Measurements from ENCODE around the gene AFF3. TPM values are rescaled to one million over a fixed set of nuclear protein-coding genes. Genes with fewer than 3 reads are reported as not detected.

Gene AFF3
- total and polyA plus RNA-seq, 2 of the 8 experiments (the other 6 are each of a cell fraction or from before 2014, with no cell fraction given) = 0.27 to 3.0 TPM

DNA sequence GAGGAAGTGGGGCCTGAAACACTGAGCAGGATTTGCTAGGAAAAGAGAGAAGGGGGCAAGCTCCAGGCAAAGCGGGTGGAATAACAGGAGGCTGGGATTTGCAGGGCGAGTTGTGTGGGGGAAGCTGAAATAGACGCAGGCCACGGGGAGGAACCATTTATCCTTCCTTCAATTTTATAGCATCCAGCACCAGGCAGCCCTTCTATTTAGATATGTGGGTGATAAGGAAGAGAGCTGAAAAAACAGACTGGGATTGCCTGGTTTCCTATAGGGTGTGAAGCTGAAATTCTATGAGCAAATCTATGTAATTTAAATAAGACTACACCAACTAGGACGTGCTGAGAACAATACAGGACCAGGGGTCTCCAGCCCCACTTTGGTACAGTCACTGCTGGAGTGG lies 520.6 kb downstream of the AFF3 start (continued):
- TF ChIP-seq, protein P1, sequence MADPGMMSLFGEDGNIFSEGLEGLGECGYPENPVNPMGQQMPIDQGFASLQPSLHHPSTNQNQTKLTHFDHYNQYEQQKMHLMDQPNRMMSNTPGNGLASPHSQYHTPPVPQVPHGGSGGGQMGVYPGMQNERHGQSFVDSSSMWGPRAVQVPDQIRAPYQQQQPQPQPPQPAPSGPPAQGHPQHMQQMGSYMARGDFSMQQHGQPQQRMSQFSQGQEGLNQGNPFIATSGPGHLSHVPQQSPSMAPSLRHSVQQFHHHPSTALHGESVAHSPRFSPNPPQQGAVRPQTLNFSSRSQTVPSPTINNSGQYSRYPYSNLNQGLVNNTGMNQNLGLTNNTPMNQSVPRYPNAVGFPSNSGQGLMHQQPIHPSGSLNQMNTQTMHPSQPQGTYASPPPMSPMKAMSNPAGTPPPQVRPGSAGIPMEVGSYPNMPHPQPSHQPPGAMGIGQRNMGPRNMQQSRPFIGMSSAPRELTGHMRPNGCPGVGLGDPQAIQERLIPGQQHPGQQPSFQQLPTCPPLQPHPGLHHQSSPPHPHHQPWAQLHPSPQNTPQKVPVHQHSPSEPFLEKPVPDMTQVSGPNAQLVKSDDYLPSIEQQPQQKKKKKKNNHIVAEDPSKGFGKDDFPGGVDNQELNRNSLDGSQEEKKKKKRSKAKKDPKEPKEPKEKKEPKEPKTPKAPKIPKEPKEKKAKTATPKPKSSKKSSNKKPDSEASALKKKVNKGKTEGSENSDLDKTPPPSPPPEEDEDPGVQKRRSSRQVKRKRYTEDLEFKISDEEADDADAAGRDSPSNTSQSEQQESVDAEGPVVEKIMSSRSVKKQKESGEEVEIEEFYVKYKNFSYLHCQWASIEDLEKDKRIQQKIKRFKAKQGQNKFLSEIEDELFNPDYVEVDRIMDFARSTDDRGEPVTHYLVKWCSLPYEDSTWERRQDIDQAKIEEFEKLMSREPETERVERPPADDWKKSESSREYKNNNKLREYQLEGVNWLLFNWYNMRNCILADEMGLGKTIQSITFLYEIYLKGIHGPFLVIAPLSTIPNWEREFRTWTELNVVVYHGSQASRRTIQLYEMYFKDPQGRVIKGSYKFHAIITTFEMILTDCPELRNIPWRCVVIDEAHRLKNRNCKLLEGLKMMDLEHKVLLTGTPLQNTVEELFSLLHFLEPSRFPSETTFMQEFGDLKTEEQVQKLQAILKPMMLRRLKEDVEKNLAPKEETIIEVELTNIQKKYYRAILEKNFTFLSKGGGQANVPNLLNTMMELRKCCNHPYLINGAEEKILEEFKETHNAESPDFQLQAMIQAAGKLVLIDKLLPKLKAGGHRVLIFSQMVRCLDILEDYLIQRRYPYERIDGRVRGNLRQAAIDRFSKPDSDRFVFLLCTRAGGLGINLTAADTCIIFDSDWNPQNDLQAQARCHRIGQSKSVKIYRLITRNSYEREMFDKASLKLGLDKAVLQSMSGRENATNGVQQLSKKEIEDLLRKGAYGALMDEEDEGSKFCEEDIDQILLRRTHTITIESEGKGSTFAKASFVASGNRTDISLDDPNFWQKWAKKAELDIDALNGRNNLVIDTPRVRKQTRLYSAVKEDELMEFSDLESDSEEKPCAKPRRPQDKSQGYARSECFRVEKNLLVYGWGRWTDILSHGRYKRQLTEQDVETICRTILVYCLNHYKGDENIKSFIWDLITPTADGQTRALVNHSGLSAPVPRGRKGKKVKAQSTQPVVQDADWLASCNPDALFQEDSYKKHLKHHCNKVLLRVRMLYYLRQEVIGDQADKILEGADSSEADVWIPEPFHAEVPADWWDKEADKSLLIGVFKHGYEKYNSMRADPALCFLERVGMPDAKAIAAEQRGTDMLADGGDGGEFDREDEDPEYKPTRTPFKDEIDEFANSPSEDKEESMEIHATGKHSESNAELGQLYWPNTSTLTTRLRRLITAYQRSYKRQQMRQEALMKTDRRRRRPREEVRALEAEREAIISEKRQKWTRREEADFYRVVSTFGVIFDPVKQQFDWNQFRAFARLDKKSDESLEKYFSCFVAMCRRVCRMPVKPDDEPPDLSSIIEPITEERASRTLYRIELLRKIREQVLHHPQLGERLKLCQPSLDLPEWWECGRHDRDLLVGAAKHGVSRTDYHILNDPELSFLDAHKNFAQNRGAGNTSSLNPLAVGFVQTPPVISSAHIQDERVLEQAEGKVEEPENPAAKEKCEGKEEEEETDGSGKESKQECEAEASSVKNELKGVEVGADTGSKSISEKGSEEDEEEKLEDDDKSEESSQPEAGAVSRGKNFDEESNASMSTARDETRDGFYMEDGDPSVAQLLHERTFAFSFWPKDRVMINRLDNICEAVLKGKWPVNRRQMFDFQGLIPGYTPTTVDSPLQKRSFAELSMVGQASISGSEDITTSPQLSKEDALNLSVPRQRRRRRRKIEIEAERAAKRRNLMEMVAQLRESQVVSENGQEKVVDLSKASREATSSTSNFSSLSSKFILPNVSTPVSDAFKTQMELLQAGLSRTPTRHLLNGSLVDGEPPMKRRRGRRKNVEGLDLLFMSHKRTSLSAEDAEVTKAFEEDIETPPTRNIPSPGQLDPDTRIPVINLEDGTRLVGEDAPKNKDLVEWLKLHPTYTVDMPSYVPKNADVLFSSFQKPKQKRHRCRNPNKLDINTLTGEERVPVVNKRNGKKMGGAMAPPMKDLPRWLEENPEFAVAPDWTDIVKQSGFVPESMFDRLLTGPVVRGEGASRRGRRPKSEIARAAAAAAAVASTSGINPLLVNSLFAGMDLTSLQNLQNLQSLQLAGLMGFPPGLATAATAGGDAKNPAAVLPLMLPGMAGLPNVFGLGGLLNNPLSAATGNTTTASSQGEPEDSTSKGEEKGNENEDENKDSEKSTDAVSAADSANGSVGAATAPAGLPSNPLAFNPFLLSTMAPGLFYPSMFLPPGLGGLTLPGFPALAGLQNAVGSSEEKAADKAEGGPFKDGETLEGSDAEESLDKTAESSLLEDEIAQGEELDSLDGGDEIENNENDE (IDR thresholded peaks at IDR 0.05; ENCODE audit: insufficient replicate concordance, low read length) = no peak
- TF ChIP-seq HDAC2 (IDR thresholded peaks at IDR 0.05; ENCODE audit: borderline replicate concordance in 1 of 2, low read depth in 2 of 2, low read length in 2 of 2) (no peak), POLR2A (IDR thresholded peaks at IDR 0.05; ENCODE audit: control extremely low read depth in 1 of 2, low read depth in 2 of 2, low read length in 2 of 2) (no peak), CREB1 (IDR thresholded peaks at IDR 0.05) (no peak), PHF8 (conservative IDR thresholded peaks at IDR 0.05; ENCODE audit: low read depth, low read length) (no peak), BACH1 (IDR thresholded peaks at IDR 0.05; ENCODE audit: low read length) (no peak), TAF1 (IDR thresholded peaks at IDR 0.05; ENCODE audit: low read depth, low read length) (no peak), CBX8 (IDR thresholded peaks at IDR 0.05; ENCODE audit: borderline replicate concordance, low read depth, low read length) (no peak), CTBP2 (IDR thresholded peaks at IDR 0.05; ENCODE audit: borderline replicate concordance, insufficient read depth, insufficient read length, low read length) (no peak)
